Erythroblast (primary cell): ENCODE measurements around the gene KIAA1671.
"Not testable (repeated sequence)": the region's sequence is repeated elsewhere in the genome, so short reads cannot be mapped to it uniquely, and the experiment has no call there.

ENCODE experiments used
- DNase-seq, 2 experiments: peaks; one replicate each; lab custom pipeline; 2025; lab: John Stamatoyannopoulos, UW
- GATA1 ChIP-seq: IDR thresholded peaks from 2 replicates; pipeline ENCODE4 v1.6.1; 2011; ENCODE audit warnings: low read depth, mild to moderate bottlenecking, control low read depth, low read length, moderate library complexity
- POLR2A ChIP-seq: IDR thresholded peaks from 2 replicates; pipeline ENCODE4 v1.6.1; 2011; ENCODE audit warnings: mild to moderate bottlenecking, low read length

Gene KIAA1671

GRCh38 chr22:25208743-25209505, 256.4 kb downstream of the KIAA1671 start:
- TF ChIP-seq GATA1 (no peak), POLR2A (no peak)
- no peak for DNase-seq

GRCh38 chr22:25210793-25211192, 258.3 kb downstream of the KIAA1671 start:
- no peak for DNase-seq
- TF ChIP-seq POLR2A (no peak), GATA1 (no peak)

- TF ChIP-seq GATA1 (no peak), POLR2A (no peak)
Observed at GRCh38 chr22:25212337-25212736, 259.8 kb downstream of the KIAA1671 start.

GRCh38 chr22:25213221-25213620, 260.7 kb downstream of the KIAA1671 start:
- DNase-seq = no peak
- TF ChIP-seq POLR2A = no peak
- TF ChIP-seq GATA1 = no peak

More at GRCh38 chr22:25212337-25212736, 259.8 kb downstream of the KIAA1671 start:
- no peak for DNase-seq

- DNase-seq = no peak
- TF ChIP-seq GATA1 (no peak), POLR2A (no peak)
Observed at GRCh38 chr22:25216230-25216629, 263.7 kb downstream of the KIAA1671 start.

- TF ChIP-seq POLR2A (no peak), GATA1 (no peak)
- no peak for DNase-seq
Observed at GRCh38 chr22:25219211-25219689, 266.7 kb downstream of the KIAA1671 start, which contains the start of gene CRYBB2. Gene CRYBB2 (plus strand): TSS chr22:25219639. CDS start chr22:25221430, 1,791 bp downstream.

GRCh38 chr22:25219948-25220442, 267.5 kb downstream of the KIAA1671 start:
- no peak for DNase-seq
- TF ChIP-seq POLR2A (no peak), GATA1 (no peak)

GRCh38 chr22:25221790-25222189, 269.3 kb downstream of the KIAA1671 start:
- TF ChIP-seq POLR2A (no peak), GATA1 (no peak)
- DNase-seq = no peak

GRCh38 chr22:25223269-25223850, 270.8 kb downstream of the KIAA1671 start:
- TF ChIP-seq GATA1 = no peak
- no peak for TF ChIP-seq POLR2A
- no peak for DNase-seq

GRCh38 chr22:25228822-25229221, 276.3 kb downstream of the KIAA1671 start:
- no peak for DNase-seq

GRCh38 chr22:25230760-25231159, 278.2 kb downstream of the KIAA1671 start:
- not testable (repeated sequence) for DNase-seq

More at GRCh38 chr22:25228822-25229221, 276.3 kb downstream of the KIAA1671 start:
- no peak for TF ChIP-seq GATA1
- TF ChIP-seq POLR2A = no peak

GRCh38 chr22:25232301-25232700, 279.8 kb downstream of the KIAA1671 start:
- DNase-seq = no peak
- TF ChIP-seq POLR2A (no peak), GATA1 (no peak)

- not testable (repeated sequence) for DNase-seq
Observed at GRCh38 chr22:25233706-25234105, 281.2 kb downstream of the KIAA1671 start.

- peak; percentile 82 to 87 for DNase-seq
- no peak for TF ChIP-seq POLR2A
- TF ChIP-seq GATA1 = no peak
Observed at GRCh38 chr22:25235547-25236290, 283.2 kb downstream of the KIAA1671 start.
